ENCODE results near the gene MC1R. TPM values are rescaled to one million over a fixed set of nuclear protein-coding genes. Genes with fewer than 3 reads are reported as not detected.

The MC1R gene
- total and polyA plus RNA-seq, 10 of the 15 experiments (the other 5 are each of a cell fraction or from before 2014, with no cell fraction given), result 0.06 to 2.3 (median 0.45) TPM

- no peak for TF ChIP-seq EGR1 (IDR thresholded peaks at IDR 0.05; ENCODE audit: borderline replicate concordance in 1 of 2, low read depth in 2 of 2, low read length in 2 of 2)
These were observed 48.2 kb upstream of the MC1R start (continued) for GRCh38 chr16:89870440-89870839.

GRCh38 chr16:89871895-89872294, 46.8 kb upstream of the MC1R start:
- peaks cover 3% of the 10 kb centered on the region for H4K20me1 ChIP-seq (ENCODE audit: control insufficient read depth, insufficient read depth)
- intact Hi-C loops (cut with micrococcal nuclease; ENCODE audit: unreplicated experiment) (no loop called here), in situ Hi-C loops (cut with MboI) (no loop called here)
- no TSS peak for BruUV-seq (replicated peaks)
- DNase-seq (ENCODE audit: low read depth, low spot score), result no peak
- ChIA-PET CTCF (interaction anchor here (1.5 to 3.5 kb wide), 2 partner anchors 11 to 38 kb away, joined by 3 to 19 read pairs; no protein-coding TSS in a partner anchor), RAD21 (ENCODE audit: unreplicated experiment) (interaction anchor here (0.8 to 1.1 kb wide), 2 partner anchors 8 to 11 kb away, joined by 3 read pairs; no protein-coding TSS in a partner anchor), POLR2A (interaction anchor here (4.1 kb wide), 1 partner anchor 9 kb away, joined by 49 read pairs; no protein-coding TSS in a partner anchor), SMC1A (ENCODE audit: uncharacterized antibody, unreplicated experiment) (interaction anchor here (3.8 kb wide), 1 partner anchor 9 kb away, joined by 17 read pairs; no protein-coding TSS in a partner anchor)
- H3K4me2 ChIP-seq (ENCODE audit: control insufficient read depth, insufficient read depth), result peak overlapping the region; percentile 90; the same call in 1 of the 2 replicates
- H3K4me3 ChIP-seq, result no peak overlapping the region
- no peak overlapping the region for H2AFZ ChIP-seq (ENCODE audit: control insufficient read depth, low read depth, low read length)
- H3K27ac ChIP-seq (ENCODE audit: control insufficient read depth, insufficient read depth), result no peak overlapping the region
- TF ChIP-seq KLF5 (IDR thresholded peaks at IDR 0.05; ENCODE audit: partially characterized antibody) (no peak), SMARCA5 (IDR thresholded peaks at IDR 0.05) (no peak), EP300 (IDR thresholded peaks at IDR 0.05; ENCODE audit: borderline replicate concordance in 1 of 2, control insufficient read depth in 1 of 2, low read depth in 2 of 2, low read length in 2 of 2) (no peak), WRNIP1 (IDR thresholded peaks at IDR 0.05; ENCODE audit: borderline replicate concordance, low read depth, low read length) (no peak), ZBED1 (IDR thresholded peaks at IDR 0.05; ENCODE audit: borderline replicate concordance) (no peak), SREBF2 (IDR thresholded peaks at IDR 0.05; ENCODE audit: low read length) (no peak), STAT3 (IDR thresholded peaks at IDR 0.05; ENCODE audit: low read depth, low read length) (no peak), RB1 (IDR thresholded peaks at IDR 0.05; ENCODE audit: borderline replicate concordance) (no peak), PBX3 (IDR thresholded peaks at IDR 0.05; ENCODE audit: insufficient replicate concordance, low read depth, low read length) (no peak), SREBF1 (IDR thresholded peaks at IDR 0.05; ENCODE audit: low read length) (no peak), NRF1 (conservative IDR thresholded peaks at IDR 0.05; ENCODE audit: low read depth, low read length) (no peak)
- no peak for FAIRE-seq
- ATAC-seq, result no peak
- H3K4me1 ChIP-seq (ENCODE audit: control insufficient read depth, insufficient read depth, low read length), result peaks cover 15% of the 10 kb centered on the region
- no peaks in the 10 kb centered on the region for H3K27me3 ChIP-seq (replicated peaks in 1 of 2; ENCODE audit: control insufficient read depth in 2 of 2, insufficient read depth in 2 of 2, low read length in 1 of 2)
- H3K9ac ChIP-seq (ENCODE audit: control insufficient read depth, insufficient read depth, low read length), result no peak overlapping the region
- peaks cover 1% of the 10 kb centered on the region; the same call in 2 of the 3 replicates for H3K9me3 ChIP-seq (replicated peaks; ENCODE audit: control insufficient read depth, insufficient read depth, low read length)
- 89% methylated on average over 9 of the region's 9 CpGs for whole genome bisulfite sequencing (ENCODE audit: insufficient coverage, insufficient replicate concordance, low lambda C conversion rate, missing lambda C conversion rate)
- H3K36me3 ChIP-seq (ENCODE audit: control insufficient read depth in 2 of 2, insufficient read depth in 2 of 2, low read length in 1 of 2), result peaks cover 0 to 6% of the 10 kb centered on the region in 2 experiments; a peak in 1 of 4 replicates
- peaks cover 27% of the 10 kb centered on the region for H3K79me2 ChIP-seq (ENCODE audit: control insufficient read depth, insufficient read depth, low read length)
